Kidney (tissue), 14 donors: ENCODE measurements around the gene STK26. TPM values are rescaled to one million over a fixed set of nuclear protein-coding genes. Genes with fewer than 3 reads are reported as not detected.
A peak's percentile ranks its signal among the peaks of the same experiment; 100 is the strongest.

ENCODE experiments used
- DNase-seq, 5 donors: peaks; one replicate each; pipeline ENCODE4 v3.0.0-alpha.2; 2013 to 2020
- FAIRE-seq: peaks from 2 replicates; lab custom pipeline; 2012; peaks lifted over from hg19 to GRCh38; lab: Jason Lieb, UNC
- H3K27ac ChIP-seq, 2 donors: one replicate each; pipeline ENCODE4 v1.7.0; 2013; ENCODE audit warnings: low read depth in 2 of 2, low read length in 2 of 2, inconsistent platforms in 1 of 2
- H3K27me3 ChIP-seq: one replicate; pipeline ENCODE4 v1.7.1; 2013; ENCODE audit warnings: low read length, inconsistent platforms; ENCODE audit not compliant: control insufficient read depth, insufficient read depth
- H3K36me3 ChIP-seq, 3 donors: one replicate each; pipeline versions ENCODE4 v1.7.0 to v1.7.1; 2013; ENCODE audit warnings: low read length in 3 of 3, control low read depth in 1 of 3, inconsistent platforms in 1 of 3; ENCODE audit not compliant: insufficient read depth in 3 of 3, control insufficient read depth in 2 of 3
- H3K4me1 ChIP-seq, 3 donors: one replicate each; pipeline versions ENCODE4 v1.7.0 to v1.7.1; 2013; ENCODE audit warnings: low read length in 3 of 3, inconsistent platforms in 1 of 3, low read depth in 1 of 3; ENCODE audit not compliant: control insufficient read depth in 2 of 3, insufficient read depth in 2 of 3
- H3K4me3 ChIP-seq, 3 donors: one replicate each; pipeline versions ENCODE4 v1.7.0 to v1.8.1; 2013; ENCODE audit warnings: low read length in 3 of 3, control low read depth in 1 of 3, inconsistent platforms in 1 of 3
- H3K9ac ChIP-seq, 3 donors: one replicate each; pipeline versions ENCODE4 v1.7.0 to v1.7.1; 2013; ENCODE audit warnings: low read length in 3 of 3, control low read depth in 1 of 3, inconsistent platforms in 1 of 3
- H3K9me3 ChIP-seq, 3 donors: one replicate each; pipeline versions ENCODE4 v1.7.0 to v1.7.1; 2013; ENCODE audit warnings: low read length in 3 of 3, control low read depth in 1 of 3, inconsistent platforms in 1 of 3; ENCODE audit not compliant: control insufficient read depth in 2 of 3, insufficient read depth in 1 of 3
- CTCF ChIP-seq: IDR thresholded peaks from 3 replicates; pipeline ENCODE4 v1.5.1; 2012; ENCODE audit warnings: mild to moderate bottlenecking, moderate library complexity, borderline replicate concordance; ENCODE audit not compliant: insufficient read depth; ENCODE audit errors: extremely low read depth
- intact Hi-C: fragments of 100-400 bp; cut with DNase I; formaldehyde crosslinking; loops from one replicate; pipeline ENCODE4 v1.11.1; 2022
- polyA plus RNA-seq: library from polyadenylated mRNA; stranded (reverse); fragments of 350-450 nt; fragmentation: Illumina TruSeq; extraction: RNeasy Lipid Tissue Mini Kit (QIAGEN cat#74804); gene quantifications from one replicate; pipeline ENCODE4 v1.2.3, GENCODE V29; 2014; ENCODE audit warnings: low read depth, low replicate concordance; ENCODE audit not compliant: insufficient read depth
- total RNA-seq: library from RNA; stranded (reverse); fragmentation: NEBNext Ultra II Directional; extraction: Animal tissue kit (Norgen Biotek cat#: 25700); gene quantifications from one replicate; pipeline ENCODE4 v1.2.1, GENCODE V29; 2021
- donor health status: control.
- donor health status: control.
- donor health status: control.
- donor health status: control.
- donor health status: control.
- donor health status: DM: yes; HTN: yes; CAD: no.
- donor health status: Normal renal cell carcinoma (clear cell type).

STK26 gene
- total and polyA plus RNA-seq, 2 donors from 2014 or later = 2.4 to 4.3 TPM

DNA sequence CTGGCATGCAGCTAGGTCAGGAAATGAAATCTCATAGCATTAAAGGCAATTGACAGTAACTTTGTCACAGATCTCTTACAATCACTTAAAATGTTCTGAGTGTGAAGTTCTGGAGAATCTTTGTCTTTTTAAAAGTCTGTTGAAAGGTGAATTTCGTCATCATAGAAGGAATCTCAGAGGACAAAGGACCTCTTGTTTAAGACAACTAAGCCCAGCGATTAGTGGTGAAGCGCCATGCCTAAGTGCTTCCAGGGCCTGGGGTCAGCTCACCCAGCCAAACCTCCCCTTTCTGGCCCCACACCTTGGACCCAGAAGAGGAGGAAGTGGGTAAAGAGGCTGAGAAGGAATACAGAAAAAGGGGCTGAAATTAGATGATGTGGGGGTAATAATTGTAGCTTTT is 96.2 kb downstream of the STK26 start:
- TF ChIP-seq CTCF = no peak
- no peaks in the 10 kb centered on the region for H3K27me3 ChIP-seq
- H3K4me1 ChIP-seq = no peaks in the 10 kb centered on the region
- intact Hi-C loops = no loop called here
- FAIRE-seq (no peak), DNase-seq (no peak)
- H3K27ac ChIP-seq = no peak overlapping the region
- H3K9ac ChIP-seq = no peak overlapping the region
- H3K4me3 ChIP-seq = no peak overlapping the region
- no peaks in the 10 kb centered on the region for H3K9me3 ChIP-seq
- no peaks in the 10 kb centered on the region for H3K36me3 ChIP-seq

DNA sequence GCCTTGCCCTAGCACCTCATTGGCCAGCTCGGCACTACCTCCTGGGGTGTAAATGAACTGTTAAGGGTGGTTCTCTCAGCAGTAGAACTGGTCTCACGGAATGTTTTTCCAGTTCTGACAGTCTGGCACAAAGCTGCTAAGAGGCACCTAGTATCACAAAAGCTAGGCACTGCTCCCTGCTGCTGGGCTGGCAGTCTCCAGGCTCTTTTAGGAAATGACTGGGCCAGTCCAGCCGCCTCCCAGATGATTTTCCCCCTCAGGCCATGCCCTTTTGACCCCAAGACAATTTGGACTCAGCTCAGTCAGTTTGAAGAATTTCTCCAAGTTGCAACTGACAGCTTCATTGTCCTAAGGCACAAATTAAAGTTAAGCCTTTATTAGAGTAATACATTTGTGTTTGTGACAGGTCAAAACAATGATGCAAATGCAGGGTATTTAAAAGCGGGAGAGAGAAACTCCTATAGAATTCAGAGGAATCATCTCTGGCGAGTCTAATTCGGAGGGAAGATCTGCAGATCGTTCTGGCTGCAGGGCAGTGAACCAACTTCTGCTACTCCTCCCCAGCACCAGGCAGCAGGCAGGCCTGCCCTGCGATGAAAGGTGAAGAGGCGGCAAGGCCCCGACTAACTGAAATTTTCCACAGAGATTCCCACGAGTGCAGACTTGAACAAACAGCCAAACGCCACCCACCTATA is 96.9 kb downstream of the STK26 start:
- no peaks in the 10 kb centered on the region for H3K27me3 ChIP-seq
- no peaks in the 10 kb centered on the region for H3K36me3 ChIP-seq
- no peak overlapping the region for H3K9ac ChIP-seq
- FAIRE-seq (no peak), DNase-seq (peak in 1 of 5 donors; percentile 13)
- no peak overlapping the region for H3K27ac ChIP-seq
- no peaks in the 10 kb centered on the region for H3K4me1 ChIP-seq
- H3K4me3 ChIP-seq = no peak overlapping the region
- no peaks in the 10 kb centered on the region for H3K9me3 ChIP-seq
- intact Hi-C loops = no loop called here
- no peak for TF ChIP-seq CTCF

- Histone ChIP-seq H3K36me3 (no peaks in the 10 kb centered on the region), H3K4me1 (no peaks in the 10 kb centered on the region), H3K27me3 (no peaks in the 10 kb centered on the region), H3K27ac (no peak overlapping the region), H3K9me3 (no peaks in the 10 kb centered on the region), H3K9ac (no peak overlapping the region), H3K4me3 (no peak overlapping the region)
- intact Hi-C loops = no loop called here
- no peak for TF ChIP-seq CTCF
- no peak for FAIRE-seq
- no peak for DNase-seq
Measured at GRCh38 chrX:132120913-132121312, 97.8 kb downstream of the STK26 start.

Other genes starting within 250 kb of the STK26 start
- gene FRMD7, start 104.7 kb downstream of the STK26 start, total RNA-seq = 0.19 TPM
- gene FRMD7, start 104.7 kb downstream of the STK26 start, polyA plus RNA-seq = 2.5 TPM
- gene RAP2C, start 196.1 kb downstream of the STK26 start, total RNA-seq = 22.8 TPM
- gene RAP2C, start 196.1 kb downstream of the STK26 start, polyA plus RNA-seq = 14.2 TPM